Activated naive CD8-positive, alpha-beta T cell (primary cell): ENCODE data around the gene RAD51B.

Experiments used
- H3K27ac Mint-ChIP-seq: one replicate; pipeline ENCODE4 v1.8.0; 2021; ENCODE audit warnings: mixed read lengths
- H3K27me3 Mint-ChIP-seq: one replicate; pipeline ENCODE4 v1.8.0; 2021; ENCODE audit warnings: mixed read lengths
- H3K36me3 Mint-ChIP-seq: one replicate; pipeline ENCODE4 v1.8.0; 2021; ENCODE audit warnings: mixed read lengths
- H3K4me1 Mint-ChIP-seq: one replicate; pipeline ENCODE4 v1.8.0; 2021; ENCODE audit warnings: low read depth, mixed read lengths
- H3K4me3 Mint-ChIP-seq: one replicate; pipeline ENCODE4 v1.8.0; 2021; ENCODE audit warnings: mild to moderate bottlenecking, mixed read lengths
- H3K9me3 Mint-ChIP-seq: one replicate; pipeline ENCODE4 v1.8.0; 2021; ENCODE audit warnings: low read depth, mixed read lengths

Gene RAD51B

GRCh38 chr14:68514608-68515194 is 695.1 kb downstream of the RAD51B start:
- Mint-ChIP-seq H3K4me1 (peaks cover 53% of the 10 kb centered on the region), H3K9me3 (no peaks in the 10 kb centered on the region), H3K27me3 (no peaks in the 10 kb centered on the region), H3K27ac (no peak overlapping the region), H3K36me3 (no peaks in the 10 kb centered on the region), H3K4me3 (no peak overlapping the region)

- Mint-ChIP-seq H3K36me3 (no peaks in the 10 kb centered on the region), H3K4me1 (peaks cover 59% of the 10 kb centered on the region), H3K9me3 (no peaks in the 10 kb centered on the region), H3K4me3 (no peak overlapping the region), H3K27me3 (no peaks in the 10 kb centered on the region), H3K27ac (no peak overlapping the region)
Measured at GRCh38 chr14:68516342-68516741, 696.8 kb downstream of the RAD51B start.

GRCh38 chr14:68518166-68518565 is 698.6 kb downstream of the RAD51B start:
- Mint-ChIP-seq H3K9me3 (no peaks in the 10 kb centered on the region), H3K4me3 (no peak overlapping the region), H3K36me3 (no peaks in the 10 kb centered on the region), H3K27me3 (no peaks in the 10 kb centered on the region), H3K27ac (no peak overlapping the region), H3K4me1 (peaks cover 49% of the 10 kb centered on the region)

- peaks cover 40% of the 10 kb centered on the region for H3K4me1 Mint-ChIP-seq
Measured at GRCh38 chr14:68518761-68519670, 699.4 kb downstream of the RAD51B start.

GRCh38 chr14:68519671-68520187 is 700.1 kb downstream of the RAD51B start:
- no peaks in the 10 kb centered on the region for H3K27me3 Mint-ChIP-seq
- H3K36me3 Mint-ChIP-seq = no peaks in the 10 kb centered on the region

More at GRCh38 chr14:68518761-68519670, 699.4 kb downstream of the RAD51B start:
- Mint-ChIP-seq H3K27ac (peak overlapping the region; percentile 25), H3K9me3 (no peaks in the 10 kb centered on the region), H3K27me3 (no peaks in the 10 kb centered on the region), H3K36me3 (no peaks in the 10 kb centered on the region), H3K4me3 (no peak overlapping the region)

GRCh38 chr14:68520637-68521556 is 701.3 kb downstream of the RAD51B start:
- Mint-ChIP-seq H3K27me3 (no peaks in the 10 kb centered on the region), H3K27ac (no peak overlapping the region), H3K9me3 (no peaks in the 10 kb centered on the region), H3K4me1 (peaks cover 36% of the 10 kb centered on the region), H3K36me3 (no peaks in the 10 kb centered on the region), H3K4me3 (no peak overlapping the region)

More at GRCh38 chr14:68519671-68520187, 700.1 kb downstream of the RAD51B start:
- Mint-ChIP-seq H3K9me3 (no peaks in the 10 kb centered on the region), H3K4me1 (peaks cover 36% of the 10 kb centered on the region), H3K27ac (peak overlapping the region; percentile 25), H3K4me3 (no peak overlapping the region)

- Mint-ChIP-seq H3K27ac (no peak overlapping the region), H3K36me3 (no peaks in the 10 kb centered on the region), H3K9me3 (no peaks in the 10 kb centered on the region), H3K4me1 (peaks cover 35% of the 10 kb centered on the region), H3K27me3 (no peaks in the 10 kb centered on the region), H3K4me3 (no peak overlapping the region)
Measured at GRCh38 chr14:68521557-68521901, 702.0 kb downstream of the RAD51B start.

GRCh38 chr14:68521961-68522509 is 702.5 kb downstream of the RAD51B start:
- H3K27ac Mint-ChIP-seq = no peak overlapping the region
- no peak overlapping the region for H3K4me3 Mint-ChIP-seq
- H3K4me1 Mint-ChIP-seq = peaks cover 30% of the 10 kb centered on the region

GRCh38 chr14:68522510-68523325 is 703.1 kb downstream of the RAD51B start:
- H3K4me1 Mint-ChIP-seq = peaks cover 25% of the 10 kb centered on the region
- no peaks in the 10 kb centered on the region for H3K27me3 Mint-ChIP-seq
- H3K27ac Mint-ChIP-seq = no peak overlapping the region
- no peaks in the 10 kb centered on the region for H3K36me3 Mint-ChIP-seq
- H3K9me3 Mint-ChIP-seq = no peaks in the 10 kb centered on the region
- no peak overlapping the region for H3K4me3 Mint-ChIP-seq

More at GRCh38 chr14:68521961-68522509, 702.5 kb downstream of the RAD51B start:
- Mint-ChIP-seq H3K27me3 (no peaks in the 10 kb centered on the region), H3K36me3 (no peaks in the 10 kb centered on the region), H3K9me3 (no peaks in the 10 kb centered on the region)

- peaks cover 3% of the 10 kb centered on the region for H3K9me3 Mint-ChIP-seq
- peaks cover 22% of the 10 kb centered on the region for H3K4me1 Mint-ChIP-seq
- no peak overlapping the region for H3K4me3 Mint-ChIP-seq
Measured at GRCh38 chr14:68523326-68523610, 703.7 kb downstream of the RAD51B start.

GRCh38 chr14:68523989-68524725 is 704.6 kb downstream of the RAD51B start:
- H3K4me1 Mint-ChIP-seq = peaks cover 18% of the 10 kb centered on the region
- H3K9me3 Mint-ChIP-seq = peaks cover 3% of the 10 kb centered on the region
- H3K27ac Mint-ChIP-seq = no peak overlapping the region
- H3K27me3 Mint-ChIP-seq = no peaks in the 10 kb centered on the region
- peaks cover 4% of the 10 kb centered on the region for H3K36me3 Mint-ChIP-seq
- no peak overlapping the region for H3K4me3 Mint-ChIP-seq

More at GRCh38 chr14:68523326-68523610, 703.7 kb downstream of the RAD51B start:
- Mint-ChIP-seq H3K27me3 (no peaks in the 10 kb centered on the region), H3K36me3 (peaks cover 4% of the 10 kb centered on the region), H3K27ac (no peak overlapping the region)

- Mint-ChIP-seq H3K4me1 (peaks cover 7% of the 10 kb centered on the region), H3K9me3 (peaks cover 9% of the 10 kb centered on the region), H3K27ac (no peak overlapping the region), H3K27me3 (no peaks in the 10 kb centered on the region), H3K4me3 (no peak overlapping the region), H3K36me3 (peaks cover 4% of the 10 kb centered on the region)
Measured at GRCh38 chr14:68525516-68525915, 705.9 kb downstream of the RAD51B start.

- Mint-ChIP-seq H3K27me3 (no peaks in the 10 kb centered on the region), H3K27ac (no peak overlapping the region), H3K9me3 (peaks cover 15% of the 10 kb centered on the region), H3K4me1 (peaks cover 4% of the 10 kb centered on the region), H3K4me3 (no peak overlapping the region), H3K36me3 (peaks cover 7% of the 10 kb centered on the region)
Measured at GRCh38 chr14:68526512-68527091, 707.0 kb downstream of the RAD51B start.
